Epidermal melanocyte (primary cell): Measurements from ENCODE around the gene PES1.
"Not testable (repeated sequence)": the region's sequence is repeated elsewhere in the genome, so short reads cannot be mapped to it uniquely, and the experiment has no call there.

Source experiments
- DNase-seq: peaks from one replicate; pipeline ENCODE4 v3.0.0; 2011; ENCODE audit warnings: low spot score; ENCODE audit not compliant: insufficient read length

PES1 gene

DNA sequence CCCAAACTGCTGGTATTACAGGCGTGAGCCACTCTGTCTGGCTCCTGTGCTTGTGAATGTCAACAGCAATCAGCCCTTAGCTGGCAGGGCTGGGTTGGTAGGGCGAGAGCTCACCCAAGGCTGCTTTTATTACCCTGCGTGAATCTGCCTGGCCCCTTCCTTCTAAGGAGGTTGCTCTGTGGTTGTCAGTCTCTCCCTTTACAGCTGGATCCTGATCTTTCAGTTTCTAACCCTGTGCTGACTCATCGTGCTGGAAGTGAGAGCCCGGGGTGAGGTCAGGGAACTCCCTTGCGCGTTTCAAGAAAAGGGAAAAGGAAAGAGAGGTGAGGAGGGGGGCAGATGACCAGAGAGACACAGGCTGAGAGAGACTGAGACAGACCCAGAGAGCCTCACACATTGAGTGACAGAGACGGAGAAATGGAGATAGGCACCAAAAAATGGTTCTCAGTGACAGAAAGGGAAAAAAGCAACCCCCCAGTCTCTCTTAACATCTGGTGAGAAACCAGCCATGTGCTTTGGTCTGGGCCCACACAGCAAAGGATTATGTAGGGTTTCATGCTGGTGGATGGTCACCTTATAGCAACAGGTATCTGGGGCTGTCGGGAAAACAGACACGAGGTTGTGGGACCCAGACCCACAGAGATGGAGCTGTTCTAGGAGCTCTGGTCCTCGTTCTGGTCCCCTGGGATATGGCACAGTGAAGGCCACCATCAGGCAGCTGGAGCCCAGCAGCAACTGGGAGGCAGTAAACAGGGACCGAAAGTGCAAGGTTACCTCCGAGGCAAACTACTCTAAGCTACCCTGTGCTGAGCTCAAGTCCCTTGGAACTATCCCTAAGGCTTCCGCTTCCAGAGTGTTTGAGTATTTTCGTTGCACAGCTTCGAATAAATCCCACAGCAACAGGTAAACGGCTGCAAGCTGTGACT is 17.8 kb upstream of the PES1 start:
- peak; percentile 75 for DNase-seq

DNA sequence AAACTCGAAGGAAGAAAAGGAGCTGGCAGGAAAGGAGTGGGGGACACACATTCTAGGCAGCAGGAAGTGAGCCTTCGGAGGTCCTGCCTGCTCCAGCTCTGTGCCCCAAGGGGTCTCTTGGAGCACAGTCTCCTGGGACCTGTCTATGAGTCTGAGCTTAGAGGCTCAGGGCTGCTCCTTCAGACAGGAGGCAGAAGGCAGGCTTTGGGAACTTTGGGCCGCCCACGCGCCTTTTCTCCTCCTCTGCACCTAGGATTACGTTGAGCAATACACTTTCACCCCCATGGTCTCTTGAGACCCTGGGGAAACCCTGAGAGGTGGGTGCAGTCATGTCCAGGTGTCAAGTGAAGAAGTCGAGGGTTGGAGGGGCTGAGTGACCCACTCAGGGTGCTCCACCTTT is 16.2 kb upstream of the PES1 start:
- DNase-seq, result no peak

- no peak for DNase-seq
These were observed 15.7 kb upstream of the PES1 start for GRCh38 chr22:30607300-30607930.

- DNase-seq, result peak; percentile 67
These were observed 15.0 kb upstream of the PES1 start, which contains the start of gene TCN2 for GRCh38 chr22:30606455-30607299. TSS of gene TCN2 (plus strand) at chr22:30607174. CDS start at chr22:30607332, 158 bp downstream.

DNA sequence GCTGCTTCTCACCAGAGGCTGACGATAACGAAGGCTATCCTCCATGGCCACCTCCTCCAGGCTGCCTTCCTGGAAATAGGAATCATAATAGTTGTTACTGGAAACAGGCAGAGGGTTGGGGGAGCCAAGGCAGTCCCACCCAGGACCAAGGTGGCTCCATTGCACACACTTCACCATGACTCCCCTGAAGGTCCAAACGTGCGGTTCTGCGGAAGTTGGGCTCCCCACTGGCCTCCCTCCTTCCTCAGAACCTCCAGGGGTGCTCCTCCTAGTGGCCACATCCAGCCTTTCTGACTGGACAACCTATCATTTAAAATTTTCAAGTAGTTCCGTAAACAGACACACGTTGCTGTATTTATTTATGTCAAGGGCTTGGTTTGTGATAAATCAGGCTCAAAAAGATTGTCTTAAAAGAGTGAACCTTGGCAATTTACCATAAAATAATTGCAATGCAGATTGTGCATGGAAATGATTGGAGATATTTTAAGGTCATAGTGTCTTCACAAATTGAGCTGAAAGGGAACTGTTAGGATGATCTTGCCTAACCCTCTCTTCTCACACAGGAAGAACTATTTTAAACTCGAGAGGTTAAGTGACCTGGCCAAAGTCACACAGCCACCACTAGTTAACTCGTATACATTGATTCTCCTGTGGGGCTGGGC is 13.9 kb upstream of the PES1 start:
- DNase-seq, result peak; percentile 33

DNA sequence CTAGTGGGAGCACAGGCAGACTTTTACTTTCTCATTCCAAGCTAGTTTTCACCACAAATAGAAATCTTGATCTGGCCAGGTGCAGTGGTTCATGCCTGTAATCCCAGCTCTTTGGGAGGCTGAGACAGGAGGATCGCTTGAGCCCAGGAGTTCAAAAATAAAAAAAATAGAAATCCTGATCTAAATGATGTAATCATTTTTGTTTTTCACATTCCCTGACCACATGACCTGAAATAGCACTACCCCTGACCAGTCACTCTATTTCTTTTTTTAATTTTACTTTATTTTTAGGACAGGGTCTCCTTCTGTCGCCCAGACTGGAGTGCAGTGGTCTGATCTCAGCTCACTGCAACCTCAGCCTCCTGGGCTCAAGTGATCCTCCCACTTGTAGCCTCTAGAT is 13.0 kb upstream of the PES1 start:
- no peak for DNase-seq

DNA sequence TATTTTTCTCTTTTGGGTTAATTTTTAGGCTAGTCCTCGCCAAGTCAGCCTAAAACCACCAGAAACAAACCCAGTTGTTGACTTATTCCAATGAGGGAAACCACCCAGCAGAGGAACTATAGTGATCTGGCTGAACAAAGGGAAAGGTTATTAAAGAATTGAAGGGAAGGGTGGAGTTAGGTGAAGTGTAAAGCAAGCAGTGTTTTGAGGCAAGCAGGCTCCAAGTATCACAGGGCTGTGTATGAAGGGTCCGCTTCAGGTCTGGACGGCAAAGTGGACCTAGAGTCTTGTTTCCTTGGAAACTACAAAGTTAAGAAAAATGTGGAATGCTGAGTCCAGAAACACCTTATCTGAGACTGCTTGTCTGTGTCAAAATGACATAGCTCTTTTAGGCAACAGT is 12.1 kb upstream of the PES1 start:
- DNase-seq, result no peak

DNA sequence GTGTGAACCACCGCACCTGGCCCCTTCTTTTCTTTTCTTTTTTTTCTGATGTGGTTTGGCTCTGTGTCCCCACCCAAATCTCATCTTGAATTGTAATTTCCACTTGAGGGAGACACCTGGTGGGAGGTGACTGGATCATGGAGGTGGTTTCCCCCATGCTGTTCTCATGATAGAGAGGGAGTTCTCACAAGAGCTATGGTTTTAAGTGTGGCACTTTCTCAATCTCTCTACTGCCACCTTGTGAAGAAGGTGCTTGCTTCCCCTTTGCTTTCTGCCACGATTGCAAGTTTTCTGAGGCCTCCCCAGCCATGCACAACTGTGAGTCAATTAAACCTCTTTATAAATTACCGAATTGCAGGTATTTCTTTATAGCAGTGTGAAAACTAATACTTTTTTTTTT is 10.3 kb upstream of the PES1 start:
- DNase-seq, result no peak

- DNase-seq, result no peak
These were observed 9.8 kb upstream of the PES1 start for GRCh38 chr22:30601464-30601863.

DNA sequence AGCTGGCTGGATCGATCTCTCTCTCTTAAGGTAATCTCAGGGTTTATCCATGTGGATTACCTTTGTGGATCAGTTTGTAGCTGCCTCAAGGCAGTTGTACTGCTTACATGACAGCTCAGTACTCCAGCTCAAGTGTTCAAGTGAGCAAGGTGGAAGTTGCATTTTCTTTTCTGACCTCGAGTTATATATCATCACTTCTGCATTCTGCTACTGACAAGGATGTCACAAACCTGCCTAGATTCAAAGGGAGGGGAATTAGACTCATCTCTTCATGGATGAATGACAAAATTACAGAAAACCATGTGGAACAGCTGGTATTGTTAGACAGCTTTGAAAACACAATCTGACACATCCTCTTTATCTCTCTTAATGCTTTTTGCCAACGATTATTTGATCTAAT is 9.2 kb upstream of the PES1 start:
- DNase-seq, result no peak

DNA sequence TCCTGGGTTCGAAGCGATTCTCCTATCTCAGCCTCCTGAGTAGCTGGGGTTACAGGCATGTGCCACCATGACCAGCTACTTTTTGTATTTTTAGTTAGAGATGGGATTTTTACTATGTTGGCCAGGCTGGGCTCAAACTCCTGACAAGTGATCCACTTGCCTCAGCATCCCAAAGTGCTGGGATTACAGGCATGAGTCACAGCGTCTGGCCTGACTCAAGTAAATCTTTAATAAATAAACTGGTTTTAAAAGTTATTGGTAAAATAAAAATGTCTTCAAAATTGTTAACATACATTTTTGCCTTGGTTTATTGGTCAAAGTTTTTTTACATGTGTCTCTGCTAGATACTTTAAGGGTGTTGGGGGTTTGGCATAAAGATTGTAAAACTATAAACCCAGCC is 7.3 kb upstream of the PES1 start:
- no peak for DNase-seq

DNA sequence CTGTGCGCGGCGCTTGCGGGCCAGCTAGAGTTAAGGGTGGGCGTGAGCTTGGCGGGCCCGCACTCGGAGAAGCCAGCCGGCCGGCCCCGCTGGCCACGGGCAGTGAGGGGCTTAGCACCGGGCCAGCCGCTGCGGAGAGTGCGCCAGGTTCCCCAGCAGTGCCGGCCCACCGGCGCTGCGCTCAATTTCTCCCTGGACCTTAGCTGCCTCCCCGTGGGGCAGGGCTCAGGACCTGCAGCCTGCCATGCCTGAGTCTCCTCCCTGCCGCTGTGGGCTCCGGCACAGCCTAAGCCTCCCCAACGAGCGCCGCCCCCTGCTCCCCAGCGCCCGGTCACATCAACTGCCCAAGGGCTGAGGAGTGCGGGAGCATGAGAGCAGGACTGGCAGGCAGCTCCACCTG is 5.2 kb upstream of the PES1 start:
- DNase-seq, result no peak

GRCh38 chr22:30596199-30596598 is 4.5 kb upstream of the PES1 start:
- DNase-seq, result no peak

DNA sequence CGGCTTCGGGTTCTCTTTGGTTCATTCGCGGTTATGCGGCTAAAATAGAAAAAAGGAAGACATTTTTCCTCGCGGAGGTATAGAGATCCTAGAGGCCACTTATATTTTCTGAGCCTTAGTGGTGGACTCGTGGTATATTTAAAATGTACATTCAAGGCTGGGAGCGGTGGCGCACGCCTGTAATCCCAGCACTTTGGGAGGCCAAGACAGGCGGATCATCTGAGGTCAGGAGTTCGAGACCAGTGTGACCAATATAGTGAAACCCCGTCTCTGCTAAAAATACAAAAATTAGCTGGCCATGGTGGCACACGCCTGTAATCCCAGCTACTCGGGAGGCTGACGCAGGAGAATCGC is 627 bp upstream of the PES1 start:
- not testable (repeated sequence) for DNase-seq

- DNase-seq, result no peak
These were observed 521 bp downstream of the PES1 start for GRCh38 chr22:30591191-30591587.

- DNase-seq, result no peak
These were observed 5.3 kb downstream of the PES1 start for GRCh38 chr22:30586414-30586813.

DNA sequence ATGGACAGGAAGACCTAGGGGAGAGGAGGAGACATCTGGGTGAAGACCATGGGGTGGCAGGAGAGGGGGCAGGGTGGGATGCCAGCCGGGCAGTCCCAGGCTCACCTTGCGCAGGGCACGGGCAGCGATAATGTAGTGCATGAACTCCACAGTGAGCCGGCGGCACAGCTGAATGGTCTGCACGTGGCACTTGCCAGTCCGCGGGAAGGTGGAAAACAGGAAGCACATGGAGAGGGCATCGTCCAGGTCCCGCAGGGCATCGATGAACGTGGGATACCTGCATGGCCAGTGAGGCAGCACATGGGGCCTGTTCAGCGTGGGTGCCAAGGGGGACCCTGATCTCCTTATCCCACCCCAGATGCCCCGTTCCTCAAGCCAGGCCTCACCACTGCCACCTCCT is 7.3 kb downstream of the PES1 start:
- no peak for DNase-seq

- DNase-seq, result no peak
These were observed 8.7 kb downstream of the PES1 start for GRCh38 chr22:30582788-30583545.

GRCh38 chr22:30582051-30582450 is 9.7 kb downstream of the PES1 start:
- DNase-seq, result no peak

DNA sequence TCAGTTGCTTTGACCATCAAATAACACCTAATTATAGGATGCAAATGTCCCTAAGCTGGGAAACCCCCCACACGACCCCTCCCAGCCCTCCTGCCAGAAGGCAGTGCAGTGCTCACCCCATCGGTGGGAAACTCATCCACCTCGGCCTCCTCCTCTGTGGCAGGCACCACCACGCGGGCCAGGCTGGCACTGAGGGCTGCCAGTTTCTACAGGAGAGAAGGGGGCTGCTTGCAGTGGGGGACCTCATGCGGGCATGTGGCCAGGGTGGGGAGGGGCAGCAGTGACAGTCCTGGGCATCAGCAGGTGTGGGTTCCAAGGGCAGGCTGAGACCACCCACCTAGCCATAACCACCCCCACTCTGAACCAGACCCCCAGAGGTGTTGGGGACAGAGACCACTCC is 10.8 kb downstream of the PES1 start:
- DNase-seq, result no peak

GRCh38 chr22:30578481-30578880 is 13.2 kb downstream of the PES1 start:
- no peak for DNase-seq
